GM19467 (cell line): ENCODE results near the gene CDH20.
A peak's percentile ranks its signal among the peaks of the same experiment; 100 is the strongest.

Source experiments
- ATAC-seq: cut with Tn5 transposase; IDR thresholded peaks from one replicate; pipeline ENCODE4 v1.9.1; 2021; ENCODE audit warnings: mild to moderate bottlenecking, moderate library complexity; ENCODE audit not compliant: unreplicated experiment

CDH20 gene

DNA sequence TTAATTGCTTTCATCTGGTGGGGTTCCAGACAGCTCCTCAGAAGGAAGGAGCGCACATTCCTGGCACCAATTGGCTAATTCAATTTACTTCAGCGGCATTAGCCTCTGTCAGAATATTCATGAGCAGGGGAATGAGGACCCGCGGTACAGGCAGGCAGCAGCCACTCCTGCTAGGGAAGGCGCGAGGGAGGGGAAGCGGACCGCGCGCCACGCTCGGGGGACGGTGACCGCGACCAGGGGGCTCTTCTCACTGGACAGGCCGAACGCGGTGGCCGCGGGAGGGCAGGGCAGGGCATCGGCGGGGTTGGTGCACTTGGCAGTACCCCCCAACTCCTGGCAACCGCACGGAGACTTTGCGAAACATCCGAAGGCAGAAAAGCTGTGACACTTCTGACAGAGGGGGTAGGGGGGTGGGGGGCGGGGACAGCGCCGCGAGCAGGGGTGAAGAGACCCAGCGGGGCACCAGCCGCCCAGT lies at the start of gene CDH20:
Gene CDH20, plus strand, starts transcription at position 160 of the 475 bp plus-strand sequence.
- no peak for ATAC-seq

DNA sequence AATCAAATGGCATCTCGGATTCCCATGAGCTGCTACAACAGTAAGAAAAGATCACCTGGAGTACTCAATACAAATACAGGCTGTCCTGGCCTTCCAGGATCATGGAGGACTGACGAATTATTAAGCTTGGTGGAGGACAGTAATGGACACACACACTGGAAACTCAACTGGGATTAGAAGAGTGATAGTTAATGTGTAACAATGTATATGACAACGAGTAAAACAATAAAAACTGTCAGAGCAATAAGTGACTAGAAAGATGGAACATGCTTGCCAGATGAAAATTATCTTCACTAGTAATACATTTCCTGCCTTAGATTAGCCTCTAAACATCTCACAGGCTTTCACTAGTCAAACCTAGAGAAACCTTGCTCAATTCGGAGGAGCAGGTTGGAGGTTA lies 49.2 kb upstream of the CDH20 start:
- no peak for ATAC-seq

- no peak for ATAC-seq
Observed at GRCh38 chr18:61285777-61286176, 47.5 kb upstream of the CDH20 start.

DNA sequence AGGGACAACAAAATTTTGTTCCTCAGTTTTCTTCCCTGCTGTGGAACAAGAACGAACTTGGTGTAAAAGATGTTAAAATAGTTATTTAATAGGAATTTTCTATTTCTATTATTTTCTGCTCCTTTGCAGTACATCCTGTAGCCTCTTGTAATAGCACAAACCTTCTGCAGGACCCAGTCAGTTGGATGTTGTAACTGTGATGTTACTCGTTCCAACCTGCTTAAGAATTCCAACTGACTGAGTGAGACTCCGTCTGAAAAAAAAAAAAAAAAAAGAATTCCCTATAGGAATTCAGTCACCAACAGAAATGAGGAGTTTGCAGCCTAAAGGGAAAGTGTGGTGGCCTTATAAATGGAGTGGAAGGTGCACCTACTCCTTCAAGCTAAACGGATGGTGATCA lies 46.4 kb upstream of the CDH20 start:
- ATAC-seq = no peak

DNA sequence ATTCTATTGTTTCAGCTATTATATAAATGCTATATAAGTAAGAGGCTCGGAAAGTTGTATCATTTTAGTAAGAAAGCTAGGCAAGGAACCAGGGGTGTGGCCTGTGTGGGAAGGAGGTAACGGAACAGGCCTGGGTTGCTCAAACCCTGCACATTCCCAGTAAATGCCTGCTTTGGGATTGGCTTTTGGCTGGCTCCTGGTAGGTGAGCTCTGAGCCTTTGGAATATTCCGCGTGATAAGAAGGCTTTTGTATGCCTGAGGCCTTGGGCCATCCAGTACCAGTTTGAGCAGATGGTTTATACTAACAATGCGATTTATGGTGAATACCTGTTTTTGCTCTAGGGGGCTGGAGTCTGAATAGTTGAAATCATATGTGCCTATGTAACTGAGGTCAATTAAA lies 42.6 kb upstream of the CDH20 start:
- no peak for ATAC-seq

GRCh38 chr18:61292280-61293035 lies 40.8 kb upstream of the CDH20 start:
- no peak for ATAC-seq

DNA sequence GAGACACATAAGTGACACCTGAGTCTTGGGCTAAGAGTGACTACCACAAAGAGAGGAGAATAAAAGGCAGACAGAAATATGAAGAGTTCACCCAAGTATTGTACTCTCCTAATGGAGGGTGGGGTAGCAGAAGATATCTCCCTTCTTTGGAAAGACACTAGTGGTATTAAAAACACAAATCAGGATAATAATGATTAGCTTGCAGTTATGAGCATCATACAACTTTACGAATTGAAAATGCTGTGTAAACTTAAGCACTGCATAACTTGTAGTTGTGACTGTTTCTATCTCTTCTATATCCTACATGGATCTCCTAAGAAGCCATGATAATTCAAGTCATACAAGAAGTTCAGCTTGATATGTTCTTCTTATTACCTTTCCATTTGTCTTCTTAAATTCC lies 38.1 kb upstream of the CDH20 start:
- no peak for ATAC-seq

- ATAC-seq = no peak
Observed at GRCh38 chr18:61308004-61308403, 25.2 kb upstream of the CDH20 start.

- no peak for ATAC-seq
Observed at GRCh38 chr18:61308795-61309393, 24.3 kb upstream of the CDH20 start.

- ATAC-seq = peak; percentile 95
Observed at GRCh38 chr18:61322265-61322873, 10.9 kb upstream of the CDH20 start.

DNA sequence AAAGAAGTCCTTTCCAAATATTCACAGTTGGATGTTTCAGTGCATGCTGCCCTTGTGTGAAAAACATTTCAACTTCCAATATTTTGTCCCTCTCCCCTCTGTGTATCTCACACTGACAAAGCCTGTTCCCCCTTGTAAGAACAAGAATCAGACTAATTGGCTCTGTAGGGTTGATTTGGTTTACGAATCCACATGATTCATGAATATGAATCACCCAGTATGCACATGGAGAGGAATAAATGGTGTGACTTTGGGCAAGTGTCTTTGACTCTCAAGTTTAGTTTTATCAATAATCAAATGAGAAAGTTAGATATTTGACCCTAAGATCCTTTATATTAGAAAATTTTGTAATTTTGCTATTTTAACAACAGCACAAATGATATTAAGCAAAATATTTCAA lies 9.3 kb upstream of the CDH20 start:
- ATAC-seq = no peak

- no peak for ATAC-seq
Observed at GRCh38 chr18:61326407-61326806, 6.8 kb upstream of the CDH20 start.

GRCh38 chr18:61329398-61329797 lies 3.8 kb upstream of the CDH20 start:
- no peak for ATAC-seq

GRCh38 chr18:61331051-61331450 lies 2.2 kb upstream of the CDH20 start:
- ATAC-seq = no peak

DNA sequence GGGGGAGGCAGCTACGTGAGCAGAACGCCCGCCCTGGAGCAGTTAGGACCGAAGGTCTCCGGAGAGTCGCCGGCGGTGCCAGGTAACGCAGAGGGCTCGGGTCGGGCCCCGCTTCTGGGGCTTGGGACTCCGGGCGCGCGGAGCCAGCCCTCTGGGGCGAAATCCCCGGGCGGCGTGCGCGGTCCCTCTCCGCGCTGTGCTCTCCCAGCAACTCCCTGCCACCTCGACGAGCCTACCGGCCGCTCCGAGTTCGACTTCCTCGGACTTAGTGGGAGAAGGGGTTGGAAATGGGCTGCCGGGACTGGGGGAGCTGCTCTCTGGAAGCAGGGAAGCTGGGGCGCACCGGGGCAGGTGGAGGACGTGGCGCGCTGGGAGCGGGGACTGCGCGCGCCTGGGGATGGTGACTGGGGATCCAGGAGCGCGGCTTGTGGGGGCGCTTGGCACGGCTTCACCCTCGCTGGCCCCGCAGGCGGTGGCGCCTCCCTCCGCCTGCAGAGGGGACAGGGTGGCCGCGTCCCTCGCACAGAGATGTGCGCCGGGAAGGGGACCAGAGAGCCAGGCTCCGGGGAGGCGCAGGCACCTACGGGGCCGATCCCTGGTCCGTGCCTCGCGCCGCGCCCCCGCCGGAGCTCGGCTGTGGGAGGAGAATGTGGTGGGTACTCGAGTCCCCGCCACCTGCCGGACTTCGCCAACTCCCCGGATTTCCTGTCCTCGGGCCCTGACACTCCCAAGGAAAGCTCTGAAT lies 688 bp downstream of the CDH20 start:
- no peak for ATAC-seq

DNA sequence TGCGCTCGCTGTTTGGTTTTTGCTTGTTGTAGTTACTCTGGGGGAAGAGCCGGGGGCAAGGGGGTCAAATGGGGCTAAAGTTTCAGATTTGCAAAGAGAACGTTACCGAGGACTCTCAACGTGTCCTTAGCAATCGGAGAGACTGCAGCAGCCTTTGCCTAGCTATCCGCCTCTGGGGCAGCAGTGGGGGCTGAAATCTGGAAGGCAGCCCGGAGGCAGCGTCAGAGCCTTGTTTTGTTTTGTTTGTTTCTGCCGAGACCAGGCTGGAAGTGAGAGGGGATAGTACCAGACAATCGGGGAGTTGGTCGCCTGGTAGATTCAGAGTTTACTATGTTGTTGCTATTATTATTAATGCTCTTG lies 1.2 kb downstream of the CDH20 start:
- ATAC-seq = no peak

DNA sequence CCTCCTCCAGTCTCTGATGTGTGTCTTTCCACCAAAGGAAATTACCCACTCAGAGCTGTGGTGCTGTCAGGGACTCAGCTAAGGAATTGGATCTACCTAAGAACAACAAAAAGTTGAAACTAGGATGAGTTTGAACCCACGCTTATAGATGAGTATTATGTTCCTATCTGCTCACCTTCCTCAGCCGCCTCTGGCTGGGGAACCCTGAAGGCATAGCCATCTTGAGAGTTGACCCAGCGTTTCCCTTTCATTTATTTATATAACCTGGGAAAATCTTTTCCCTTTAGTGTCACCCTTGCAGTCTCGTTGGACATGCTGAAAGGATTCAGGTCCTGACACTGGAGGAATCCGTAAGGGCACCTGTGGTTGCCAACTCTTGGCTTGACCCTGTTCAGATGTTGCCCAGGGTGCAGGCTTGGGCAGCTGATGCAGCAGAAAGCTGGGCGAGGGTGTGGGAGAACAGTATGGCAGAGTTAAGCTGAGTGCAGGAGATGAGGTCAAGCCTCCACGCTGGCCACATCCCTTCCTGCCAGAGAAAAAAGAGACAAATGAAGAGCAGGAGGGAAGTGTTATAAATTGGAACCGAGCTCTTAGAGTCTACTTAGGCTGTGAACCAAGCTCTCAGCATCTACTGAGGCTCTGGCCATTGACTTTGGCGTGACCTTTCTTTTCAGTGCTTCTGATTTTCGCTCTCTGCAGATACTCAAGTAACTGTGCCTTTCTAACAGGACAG lies 1.9 kb downstream of the CDH20 start:
- no peak for ATAC-seq

DNA sequence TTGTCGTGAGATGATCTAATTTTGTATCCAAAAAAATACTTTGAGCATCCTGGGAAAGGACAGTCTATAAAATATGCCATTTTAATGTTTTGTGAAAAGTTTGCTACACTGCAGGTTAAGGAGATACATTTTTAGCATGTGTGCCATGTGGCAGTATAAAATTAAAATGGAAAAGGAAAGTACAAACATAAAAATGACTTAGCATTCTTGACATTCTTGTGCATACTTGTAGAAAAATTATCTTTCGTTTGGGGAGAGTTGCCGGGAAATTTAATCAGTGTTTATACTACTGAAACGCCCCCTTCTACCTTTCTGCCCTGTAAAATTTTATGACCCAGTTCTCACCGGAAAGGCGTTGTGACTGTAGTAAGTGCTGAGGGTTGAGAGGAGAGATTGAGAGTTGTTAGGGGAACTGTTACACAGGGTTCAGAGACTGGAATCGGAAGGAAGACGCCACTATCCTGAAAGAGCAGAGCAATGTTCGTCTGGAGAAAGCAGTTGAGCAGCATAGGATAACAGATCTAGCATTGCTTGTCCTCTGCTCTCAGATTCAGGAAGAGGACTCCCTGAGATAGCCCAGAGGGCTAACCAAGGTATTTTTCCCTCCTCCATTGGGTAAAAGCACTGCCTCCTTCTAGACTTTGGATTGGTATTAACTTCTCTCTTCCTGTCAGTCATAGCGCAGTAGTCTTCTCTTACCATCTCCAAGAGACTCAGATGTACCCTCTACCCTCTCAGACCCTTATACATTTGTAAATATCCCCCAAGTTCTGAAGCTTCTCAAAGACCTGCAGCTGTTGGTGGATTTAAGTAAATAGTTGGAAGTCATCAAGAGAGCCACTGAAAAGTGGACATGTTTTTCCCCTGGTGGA lies 2.7 kb downstream of the CDH20 start:
- ATAC-seq = no peak

GRCh38 chr18:61336766-61337165 lies 3.5 kb downstream of the CDH20 start:
- no peak for ATAC-seq

- ATAC-seq = no peak
Observed at GRCh38 chr18:61337527-61337926, 4.3 kb downstream of the CDH20 start.
